Measurements from ENCODE around the gene SLC25A15. TPM values are rescaled to one million over a fixed set of nuclear protein-coding genes. Genes with fewer than 3 reads are reported as not detected.

Gene SLC25A15
- total RNA-seq, 1 experiment from 2014 or later: 19.6 TPM

GRCh38 chr13:40799508-40799907 is 10.1 kb downstream of the SLC25A15 start:
- Histone ChIP-seq H3K9me3 (ENCODE audit: low read depth, low read length, poor library complexity, severe bottlenecking) (no peaks in the 10 kb centered on the region), H3K27ac (ENCODE audit: low read depth, low read length, poor library complexity, severe bottlenecking) (no peak overlapping the region), H3K36me3 (ENCODE audit: insufficient read depth, low read length, poor library complexity, severe bottlenecking) (peaks cover 9% of the 10 kb centered on the region), H3K4me3 (ENCODE audit: low read depth, low read length, poor library complexity, severe bottlenecking) (no peak overlapping the region), H3K27me3 (replicated peaks; ENCODE audit: insufficient read depth, low read depth, low read length, poor library complexity) (no peaks in the 10 kb centered on the region), H3K4me1 (ENCODE audit: insufficient read depth, low read length, poor library complexity, severe bottlenecking) (no peaks in the 10 kb centered on the region)
- no peak for TF ChIP-seq EZH2 (IDR thresholded peaks at IDR 0.05; ENCODE audit: borderline replicate concordance, low read depth, low read length, poor library complexity, severe bottlenecking)
- no peak for TF ChIP-seq CTCF (conservative IDR thresholded peaks at IDR 0.05; ENCODE audit: low read depth, low read length)
- POLR2A ChIA-PET (ENCODE audit: low non-redundant PET): no interaction called here
- CTCF ChIA-PET: no interaction called here
- intact Hi-C loops (cut with micrococcal nuclease; ENCODE audit: unreplicated experiment): no loop called here
- no peak for DNase-seq (ENCODE audit: low spot score)
- no TSS peak for BruUV-seq (replicated peaks)

GRCh38 chr13:40800559-40800958 is 11.1 kb downstream of the SLC25A15 start:
- peaks cover 13% of the 10 kb centered on the region for H3K36me3 ChIP-seq (ENCODE audit: insufficient read depth, low read length, poor library complexity, severe bottlenecking)
- H3K4me1 ChIP-seq (ENCODE audit: insufficient read depth, low read length, poor library complexity, severe bottlenecking): no peaks in the 10 kb centered on the region
- BruUV-seq (replicated peaks): no TSS peak
- DNase-seq (ENCODE audit: low spot score): no peak
- H3K27ac ChIP-seq (ENCODE audit: low read depth, low read length, poor library complexity, severe bottlenecking): no peak overlapping the region
- CTCF ChIA-PET: no interaction called here
- intact Hi-C loops (cut with micrococcal nuclease; ENCODE audit: unreplicated experiment): no loop called here
- no peaks in the 10 kb centered on the region for H3K9me3 ChIP-seq (ENCODE audit: low read depth, low read length, poor library complexity, severe bottlenecking)
- no peaks in the 10 kb centered on the region for H3K27me3 ChIP-seq (replicated peaks; ENCODE audit: insufficient read depth, low read depth, low read length, poor library complexity)
- no peak overlapping the region for H3K4me3 ChIP-seq (ENCODE audit: low read depth, low read length, poor library complexity, severe bottlenecking)
- POLR2A ChIA-PET (ENCODE audit: low non-redundant PET): no interaction called here
- no peak for TF ChIP-seq CTCF (conservative IDR thresholded peaks at IDR 0.05; ENCODE audit: low read depth, low read length)
- TF ChIP-seq EZH2 (IDR thresholded peaks at IDR 0.05; ENCODE audit: borderline replicate concordance, low read depth, low read length, poor library complexity, severe bottlenecking): no peak

- TF ChIP-seq CTCF (conservative IDR thresholded peaks at IDR 0.05; ENCODE audit: low read depth, low read length) (no peak), EZH2 (IDR thresholded peaks at IDR 0.05; ENCODE audit: borderline replicate concordance, low read depth, low read length, poor library complexity, severe bottlenecking) (no peak)
- Histone ChIP-seq H3K36me3 (ENCODE audit: insufficient read depth, low read length, poor library complexity, severe bottlenecking) (peaks cover 19% of the 10 kb centered on the region), H3K27me3 (replicated peaks; ENCODE audit: insufficient read depth, low read depth, low read length, poor library complexity) (no peaks in the 10 kb centered on the region), H3K4me1 (ENCODE audit: insufficient read depth, low read length, poor library complexity, severe bottlenecking) (no peaks in the 10 kb centered on the region), H3K27ac (ENCODE audit: low read depth, low read length, poor library complexity, severe bottlenecking) (no peak overlapping the region), H3K4me3 (ENCODE audit: low read depth, low read length, poor library complexity, severe bottlenecking) (no peak overlapping the region), H3K9me3 (ENCODE audit: low read depth, low read length, poor library complexity, severe bottlenecking) (no peaks in the 10 kb centered on the region)
- intact Hi-C loops (cut with micrococcal nuclease; ENCODE audit: unreplicated experiment): no loop called here
- POLR2A ChIA-PET (ENCODE audit: low non-redundant PET): no interaction called here
- CTCF ChIA-PET: interaction anchor here (0.7 kb wide), 1 partner anchor 22 kb away, joined by 6 read pairs; no protein-coding TSS in a partner anchor
- DNase-seq (ENCODE audit: low spot score): no peak
- BruUV-seq (replicated peaks): no TSS peak
Observed at GRCh38 chr13:40801255-40802217, 12.1 kb downstream of the SLC25A15 start.

All from A673 (cell line).